Type B pancreatic cell (in vitro differentiated cells): Measurements from ENCODE around the gene DNAH2. TPM values are rescaled to one million over a fixed set of nuclear protein-coding genes. Genes with fewer than 3 reads are reported as not detected.

Experiments used
- DNase-seq: peaks from one replicate; pipeline ENCODE4 v3.0.0; 2021; ENCODE audit warnings: mixed read lengths; ENCODE audit not compliant: unreplicated experiment; ENCODE audit errors: extremely low spot score
- H3K27ac Mint-ChIP-seq: 2 replicates; pipeline ENCODE4 v1.8.0; 2021; ENCODE audit warnings: mild to moderate bottlenecking, mixed read lengths
- H3K27me3 Mint-ChIP-seq: 2 replicates; pipeline ENCODE4 v1.8.0; 2021; ENCODE audit warnings: mixed read lengths
- H3K36me3 Mint-ChIP-seq: 2 replicates; pipeline ENCODE4 v1.8.0; 2021; ENCODE audit warnings: mixed read lengths
- H3K4me1 Mint-ChIP-seq: one replicate; pipeline ENCODE4 v1.8.0; 2021; ENCODE audit warnings: mixed read lengths; ENCODE audit not compliant: unreplicated experiment
- H3K4me3 Mint-ChIP-seq: 2 replicates; pipeline ENCODE4 v1.8.0; 2021; ENCODE audit warnings: mild to moderate bottlenecking, mixed read lengths
- H3K9me3 Mint-ChIP-seq: 2 replicates; pipeline ENCODE4 v1.8.0; 2021; ENCODE audit warnings: mixed read lengths
- CTCF ChIP-seq: fragments of 200-600 bp; sonication (generic); conservative IDR thresholded peaks from 2 replicates; pipeline ENCODE4 v1.5.0; 2021; ENCODE audit warnings: antibody characterized with exemption, mild to moderate bottlenecking
- total RNA-seq: library from RNA; stranded (reverse); gene quantifications from 2 replicates; pipeline ENCODE4 v1.2.1, GENCODE V29; 2021; ENCODE audit warnings: low replicate concordance

Gene DNAH2
- total RNA-seq, 1 donor from 2014 or later: 1.0 TPM

- H3K9me3 Mint-ChIP-seq: no peaks in the 10 kb centered on the region
- H3K27me3 Mint-ChIP-seq: no peaks in the 10 kb centered on the region
- TF ChIP-seq CTCF: no peak
- no peak for DNase-seq
- peaks cover 6% of the 10 kb centered on the region for H3K4me1 Mint-ChIP-seq
- H3K27ac Mint-ChIP-seq: no peak overlapping the region
- no peak overlapping the region for H3K4me3 Mint-ChIP-seq
- peaks cover 5% of the 10 kb centered on the region for H3K36me3 Mint-ChIP-seq
These were observed 131.2 kb downstream of the DNAH2 start for GRCh38 chr17:7848739-7849129.

GRCh38 chr17:7849130-7849750 is 131.7 kb downstream of the DNAH2 start:
- DNase-seq: no peak
- H3K9me3 Mint-ChIP-seq: no peaks in the 10 kb centered on the region
- H3K27ac Mint-ChIP-seq: no peak overlapping the region
- H3K4me3 Mint-ChIP-seq: no peak overlapping the region
- TF ChIP-seq CTCF: no peak
- H3K36me3 Mint-ChIP-seq: peaks cover 5% of the 10 kb centered on the region
- H3K27me3 Mint-ChIP-seq: no peaks in the 10 kb centered on the region
- H3K4me1 Mint-ChIP-seq: peaks cover 10% of the 10 kb centered on the region

GRCh38 chr17:7849751-7850504 is 132.4 kb downstream of the DNAH2 start:
- Mint-ChIP-seq H3K27me3 (no peaks in the 10 kb centered on the region), H3K4me1 (peaks cover 10% of the 10 kb centered on the region), H3K27ac (no peak overlapping the region), H3K9me3 (no peaks in the 10 kb centered on the region), H3K4me3 (no peak overlapping the region), H3K36me3 (peaks cover 5% of the 10 kb centered on the region)
- DNase-seq: no peak
- no peak for TF ChIP-seq CTCF

- Mint-ChIP-seq H3K9me3 (no peaks in the 10 kb centered on the region), H3K27me3 (no peaks in the 10 kb centered on the region), H3K36me3 (peaks cover 9% of the 10 kb centered on the region), H3K27ac (peak overlapping the region; percentile 43), H3K4me1 (peaks cover 14% of the 10 kb centered on the region), H3K4me3 (no peak overlapping the region)
- TF ChIP-seq CTCF: no peak
- DNase-seq: no peak
These were observed 133.3 kb downstream of the DNAH2 start for GRCh38 chr17:7850701-7851437.

- Mint-ChIP-seq H3K4me3 (peak overlapping the region; percentile 41), H3K27ac (no peak overlapping the region), H3K4me1 (peaks cover 17% of the 10 kb centered on the region), H3K9me3 (no peaks in the 10 kb centered on the region), H3K36me3 (peaks cover 10% of the 10 kb centered on the region), H3K27me3 (no peaks in the 10 kb centered on the region)
- DNase-seq: peak; percentile 94
- peak; percentile 95 for TF ChIP-seq CTCF
These were observed 134.1 kb downstream of the DNAH2 start for GRCh38 chr17:7851438-7852261.
